K562 (cell line): ENCODE results near the gene ACACB. TPM values are rescaled to one million over a fixed set of nuclear protein-coding genes. Genes with fewer than 3 reads are reported as not detected.

Experiments
- CREBBP ChIP-seq: IDR thresholded peaks from one replicate; pipeline ENCODE4 v1.6.1; 2012; ENCODE audit warnings: low read depth, mild to moderate bottlenecking, control low read depth, inconsistent platforms, low read length
- DMBX1 ChIP-seq: fragments of 250-450 bp; sonication (Bioruptor Pico); IDR thresholded peaks from 2 replicates; pipeline ENCODE4 v1.8.0; 2022; ENCODE audit warnings: inconsistent platforms, mild to moderate bottlenecking, moderate library complexity, borderline replicate concordance
- ESRRA ChIP-seq: fragments of 450-650 bp; IDR thresholded peaks from 2 replicates; pipeline ENCODE4 v1.6.1; 2014; ENCODE audit warnings: low read depth, mild to moderate bottlenecking, moderate library complexity, borderline replicate concordance
- HES1 ChIP-seq: fragments of 450-650 bp; IDR thresholded peaks from 2 replicates; pipeline ENCODE4 v1.6.1; 2016; ENCODE audit warnings: low read depth, mild to moderate bottlenecking, moderate library complexity
- KDM5B ChIP-seq: fragments of 200-600 bp; sonication (generic); IDR thresholded peaks from 2 replicates; pipeline ENCODE4 v1.6.1; 2012; ENCODE audit warnings: low read depth, mild to moderate bottlenecking, moderate library complexity, low read length, control low read depth, inconsistent platforms; ENCODE audit not compliant: insufficient replicate concordance
- NFYB ChIP-seq: IDR thresholded peaks from 2 replicates; pipeline ENCODE4 v1.6.1; 2011; ENCODE audit warnings: mild to moderate bottlenecking, moderate library complexity; ENCODE audit not compliant: insufficient read length; ENCODE audit errors: extremely low read depth
- NONO ChIP-seq, 2 experiments: fragments of 200-400 bp in 1 of 2; fragments of 450-650 bp in 1 of 2; formaldehyde crosslinking in 1 of 2; IDR thresholded peaks; 2 replicates each; pipeline ENCODE4 v1.6.1; 2017; ENCODE audit warnings: low read depth in 2 of 2, mild to moderate bottlenecking in 2 of 2, moderate library complexity in 2 of 2, low read length in 1 of 2
- POLR2G ChIP-seq: fragments of 200-400 bp; formaldehyde crosslinking; IDR thresholded peaks from 2 replicates; pipeline ENCODE4 v1.6.1; 2017; ENCODE audit warnings: low read depth, mild to moderate bottlenecking, antibody characterized with exemption, low read length, moderate library complexity
- POLR3A ChIP-seq: IDR thresholded peaks from 2 replicates; pipeline ENCODE4 v1.6.1; 2011; ENCODE audit warnings: borderline replicate concordance, mild to moderate bottlenecking, moderate library complexity; ENCODE audit not compliant: insufficient read length, insufficient read depth; ENCODE audit errors: extremely low read depth
- PTBP1 ChIP-seq: fragments of 200-400 bp; formaldehyde crosslinking; IDR thresholded peaks from 2 replicates; pipeline ENCODE4 v1.6.1; 2017; ENCODE audit warnings: low read depth, low read length
- TSHZ1 ChIP-seq: fragments of 250-450 bp; sonication (Bioruptor Pico); IDR thresholded peaks from 2 replicates; pipeline ENCODE4 v1.4.0; 2020; ENCODE audit warnings: mild to moderate bottlenecking, moderate library complexity
- ZC3H4 ChIP-seq: sonication (generic); formaldehyde crosslinking; IDR thresholded peaks from 2 replicates; pipeline ENCODE4 v1.9.0; 2021; ENCODE audit warnings: missing genetic modification reagents, borderline replicate concordance
- ZNF175 ChIP-seq: fragments of 200-800 bp; sonication (Bioruptor generic); IDR thresholded peaks from 2 replicates; pipeline ENCODE4 v1.6.1; 2016; ENCODE audit warnings: low read depth, mild to moderate bottlenecking, missing genetic modification characterization, missing compliant biosample characterization
- ZNF354B ChIP-seq: fragments of 250-450 bp; sonication (Bioruptor Pico); IDR thresholded peaks from 2 replicates; pipeline ENCODE4 v1.4.0; 2020
- ZNF384 ChIP-seq: IDR thresholded peaks from 2 replicates; pipeline ENCODE4 v1.6.1; 2012; ENCODE audit warnings: low read depth, low read length, improper control_type of control experiment
- ZNF436 ChIP-seq: fragments of 250-450, 450-650 bp; sonication (Bioruptor Pico); formaldehyde crosslinking; IDR thresholded peaks from 2 replicates; pipeline ENCODE4 v1.7.0; 2020; ENCODE audit warnings: mild to moderate bottlenecking
- ZNF507 ChIP-seq: conservative IDR thresholded peaks from 2 replicates; pipeline ENCODE4 v1.6.1; 2017; ENCODE audit warnings: missing genetic modification characterization, missing compliant biosample characterization
- ZNF778 ChIP-seq: fragments of 450-650 bp; formaldehyde crosslinking; IDR thresholded peaks from 2 replicates; pipeline ENCODE4 v1.4.0; 2020; ENCODE audit warnings: mild to moderate bottlenecking, moderate library complexity
- polyA plus RNA-seq, 8 experiments: library from polyadenylated mRNA; depleted of rRNA in 4 of 8; stranded (reverse) in 5 of 8; unstranded in 3 of 8; fragments of >200 nt; fragmentation: Nextera tagmentation in 2 of 8; fragmentation: Illumina TruSeq in 1 of 8; extraction: Ambion mirVana in 2 of 8; extraction: Trizol in 1 of 8; gene quantifications; 2 replicates each; pipeline versions ENCODE4 v1.2.1 to v1.2.3, GENCODE V29; 2011 to 2014; ENCODE audit warnings: inconsistent platforms in 1 of 8, missing spikeins in 1 of 8
- total RNA-seq, 7 experiments: library from RNA; depleted of rRNA in 6 of 7; stranded (reverse); fragments of >200 nt in 6 of 7; fragmentation: Illumina TruSeq in 2 of 7; extraction: Trizol in 2 of 7; gene quantifications; 2 replicates each; pipeline versions ENCODE4 v1.2.1 to v1.2.3, GENCODE V29; 2011 to 2021; ENCODE audit warnings: low replicate concordance in 1 of 7
- TF ChIP-seq, protein P1 (sequence below): fragments of 450-650 bp; IDR thresholded peaks from 2 replicates; pipeline ENCODE4 v1.6.1; 2017; ENCODE audit warnings: antibody characterized with exemption

The ACACB gene
- total and polyA plus RNA-seq, 9 of the 15 experiments (the other 6 are each of a cell fraction or from before 2014, with no cell fraction given) = 0.10 to 2.5 (median 0.83) TPM

GRCh38 chr12:109154451-109155438 is 38.4 kb downstream of the ACACB start (continued):
- TF ChIP-seq TSHZ1 (CRISPR knock-in tag) (no peak), DMBX1 (no peak), NONO (IDR thresholded peaks at IDR 0.05; ENCODE audit: low read depth in 2 of 2, low read length in 1 of 2) (0 out of 4 replicates have a peak, but pooled peaks of 1 of the 2 experiments have one; percentile 22), POLR3A (no peak), ZNF436 (CRISPR knock-in tag) (no peak), ZNF778 (CRISPR knock-in tag) (no peak), PTBP1 (no peak), ZNF175 (CRISPR knock-in tag) (no peak), ZNF507 (no peak), ZNF354B (CRISPR knock-in tag) (no peak), ZC3H4 (CRISPR knock-in tag) (no peak), ZNF384 (no peak), KDM5B (no peak), CREBBP (no peak), HES1 (no peak), NFYB (no peak), ESRRA (no peak), POLR2G (peak; percentile 58)
- TF ChIP-seq, protein P1, sequence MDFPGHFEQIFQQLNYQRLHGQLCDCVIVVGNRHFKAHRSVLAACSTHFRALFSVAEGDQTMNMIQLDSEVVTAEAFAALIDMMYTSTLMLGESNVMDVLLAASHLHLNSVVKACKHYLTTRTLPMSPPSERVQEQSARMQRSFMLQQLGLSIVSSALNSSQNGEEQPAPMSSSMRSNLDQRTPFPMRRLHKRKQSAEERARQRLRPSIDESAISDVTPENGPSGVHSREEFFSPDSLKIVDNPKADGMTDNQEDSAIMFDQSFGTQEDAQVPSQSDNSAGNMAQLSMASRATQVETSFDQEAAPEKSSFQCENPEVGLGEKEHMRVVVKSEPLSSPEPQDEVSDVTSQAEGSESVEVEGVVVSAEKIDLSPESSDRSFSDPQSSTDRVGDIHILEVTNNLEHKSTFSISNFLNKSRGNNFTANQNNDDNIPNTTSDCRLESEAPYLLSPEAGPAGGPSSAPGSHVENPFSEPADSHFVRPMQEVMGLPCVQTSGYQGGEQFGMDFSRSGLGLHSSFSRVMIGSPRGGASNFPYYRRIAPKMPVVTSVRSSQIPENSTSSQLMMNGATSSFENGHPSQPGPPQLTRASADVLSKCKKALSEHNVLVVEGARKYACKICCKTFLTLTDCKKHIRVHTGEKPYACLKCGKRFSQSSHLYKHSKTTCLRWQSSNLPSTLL = no peak
